HS-5 (cell line): ENCODE data around the gene ANKRD10.
"Not testable (repeated sequence)": the region's sequence is repeated elsewhere in the genome, so short reads cannot be mapped to it uniquely, and the experiment has no call there.

Source experiments
- DNase-seq: peaks from one replicate; pipeline ENCODE4 v3.0.0-alpha.2; 2012; ENCODE audit warnings: low read depth

ANKRD10 gene

DNA sequence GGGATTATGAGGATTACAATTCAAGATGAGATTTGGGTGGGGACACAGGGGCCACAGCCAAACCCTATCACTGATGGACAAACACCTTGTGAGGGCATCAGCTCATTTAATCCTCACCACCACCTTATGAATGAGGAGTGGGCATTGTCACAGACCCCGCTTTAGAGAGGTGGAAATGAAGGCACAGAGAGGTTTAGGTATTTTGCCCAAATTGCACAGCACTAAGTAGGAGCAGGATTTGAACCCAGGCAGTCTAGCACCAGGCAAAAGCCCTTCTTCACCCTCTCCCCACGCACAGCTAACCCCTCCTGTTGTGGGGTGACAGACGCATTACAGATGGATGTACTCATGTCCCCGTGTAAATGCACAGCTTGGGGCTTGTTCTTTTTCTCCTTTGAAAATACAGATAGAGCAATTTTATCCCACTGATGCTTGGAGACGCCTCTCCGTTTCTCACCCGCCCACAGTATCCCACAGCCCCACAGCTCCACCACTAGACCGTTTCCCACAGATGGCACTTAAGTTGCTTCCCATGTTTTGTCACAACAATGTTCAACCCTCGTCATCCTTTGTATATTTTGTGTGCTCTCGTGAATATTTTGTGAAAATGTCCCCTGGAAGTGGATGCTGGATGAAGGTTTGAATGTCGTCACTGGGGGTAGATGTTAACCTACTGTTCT is 48.2 kb downstream of the ANKRD10 start:
- no peak for DNase-seq

DNA sequence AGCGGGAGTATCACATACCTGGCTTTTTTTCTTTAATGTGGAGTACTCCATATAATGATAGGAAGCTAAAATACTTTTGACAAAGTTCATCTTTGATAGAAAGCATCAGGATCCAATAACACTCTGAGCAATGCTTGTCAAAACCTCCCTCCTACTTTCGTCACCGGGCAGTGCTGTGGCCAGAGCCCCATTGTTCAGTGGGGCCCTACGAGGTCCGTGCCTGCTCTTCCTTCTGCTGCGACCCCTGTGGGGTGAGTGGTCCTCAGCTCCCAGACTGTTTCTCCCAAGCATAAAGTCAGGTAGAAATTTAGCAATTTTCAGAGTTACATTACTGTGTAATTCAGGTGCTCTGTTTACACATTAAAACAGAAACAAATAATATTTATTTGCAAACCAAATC is 51.2 kb downstream of the ANKRD10 start:
- DNase-seq = no peak

DNA sequence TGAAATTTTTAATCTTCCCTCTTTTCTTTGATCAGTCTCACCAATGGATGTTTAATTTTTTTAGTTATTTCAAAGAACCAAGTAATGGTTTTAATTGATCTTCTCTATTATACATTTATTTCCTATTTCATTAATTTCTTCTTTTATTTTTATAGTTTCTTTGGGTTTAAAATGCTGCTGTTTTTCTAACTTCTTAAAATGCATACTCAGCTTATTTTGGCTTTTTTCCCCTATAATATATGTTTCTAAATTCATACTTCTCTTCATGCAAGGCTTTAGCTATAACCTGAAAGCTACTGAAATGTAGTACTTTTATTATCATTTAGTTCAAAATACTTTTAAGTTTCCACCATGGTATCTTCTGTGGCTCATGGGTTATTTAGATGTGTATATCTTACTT is 53.9 kb downstream of the ANKRD10 start:
- no peak for DNase-seq

DNA sequence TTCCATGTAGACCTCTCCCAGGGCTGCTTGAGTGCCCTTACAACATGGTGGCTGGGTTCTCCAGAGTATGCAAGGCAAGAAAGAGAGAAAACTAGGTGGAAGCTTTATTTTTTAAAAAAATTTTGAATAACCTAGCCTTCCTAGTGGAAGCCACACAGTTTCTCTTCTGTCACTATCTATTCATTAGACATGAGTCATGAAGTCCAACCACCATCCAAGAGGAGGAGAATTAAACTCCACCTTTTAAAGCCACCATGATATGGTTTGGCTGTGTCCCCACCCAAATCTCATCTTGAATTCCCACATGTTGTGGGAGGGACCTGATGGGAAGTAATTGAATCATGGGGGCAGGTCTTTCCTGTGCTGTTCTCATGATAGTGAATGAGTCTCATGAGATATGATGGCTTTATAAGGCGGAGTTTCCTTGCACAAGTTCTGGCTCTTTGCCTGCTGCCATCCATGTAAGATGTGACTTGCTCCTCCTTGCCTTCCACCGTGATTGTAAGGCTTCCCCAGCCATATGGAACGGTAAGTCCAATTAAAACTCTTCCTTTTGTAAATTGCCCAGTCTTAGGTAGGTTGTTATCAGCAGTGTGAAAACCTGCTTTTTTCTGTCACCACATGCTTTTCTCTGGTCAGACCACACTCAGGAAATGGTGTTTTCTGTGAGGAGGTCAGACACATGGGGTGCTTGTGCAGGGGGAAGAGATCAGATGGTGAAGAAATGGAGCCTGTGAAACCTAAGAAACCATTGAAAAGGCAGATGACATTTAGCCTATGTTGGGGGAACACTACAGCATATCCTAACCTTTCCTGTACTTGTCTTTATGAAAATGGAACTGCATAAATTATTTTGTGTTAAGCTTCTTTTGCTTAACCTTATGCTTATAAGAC is 57.7 kb downstream of the ANKRD10 start:
- DNase-seq = no peak

DNA sequence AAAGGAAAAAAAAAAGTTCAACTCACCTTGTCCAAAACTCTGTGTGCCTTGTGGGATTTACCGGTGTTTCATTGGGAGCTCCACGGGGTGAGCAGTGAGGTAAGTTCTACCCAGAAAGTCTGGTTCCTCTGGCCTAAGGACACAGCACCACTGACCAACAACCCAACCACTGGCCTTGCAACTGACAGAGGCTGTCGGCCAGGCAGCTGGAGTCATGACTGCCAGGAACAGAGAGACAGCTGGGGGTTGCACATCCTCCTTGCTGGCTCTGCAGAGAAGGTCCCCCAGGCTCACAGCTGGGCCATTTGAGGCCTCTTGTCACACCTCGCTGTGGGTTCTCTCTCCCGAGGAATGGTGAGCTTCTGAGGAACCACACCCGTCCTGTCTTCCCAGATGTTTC is 59.5 kb downstream of the ANKRD10 start:
- no peak for DNase-seq

DNA sequence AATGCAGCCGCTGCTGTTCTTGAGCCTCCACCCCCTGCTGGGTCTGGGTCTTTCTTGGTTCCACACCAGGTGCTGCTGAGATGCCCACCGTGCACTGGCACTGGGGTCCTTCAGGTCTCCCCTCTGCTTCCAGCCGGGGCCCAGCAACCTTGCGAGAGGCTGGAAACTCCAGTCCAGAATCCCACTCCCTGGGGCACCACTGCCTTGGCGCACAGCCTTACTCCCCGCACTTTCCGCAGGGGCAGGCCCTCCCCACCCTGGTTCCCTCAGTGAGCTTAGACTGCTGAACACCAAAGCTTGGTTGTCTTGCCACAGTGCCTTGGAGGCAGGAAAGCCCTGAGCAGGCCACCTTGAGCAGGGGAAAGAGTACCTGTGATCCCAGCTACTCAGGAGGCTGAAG is 60.0 kb downstream of the ANKRD10 start:
- no peak for DNase-seq

DNA sequence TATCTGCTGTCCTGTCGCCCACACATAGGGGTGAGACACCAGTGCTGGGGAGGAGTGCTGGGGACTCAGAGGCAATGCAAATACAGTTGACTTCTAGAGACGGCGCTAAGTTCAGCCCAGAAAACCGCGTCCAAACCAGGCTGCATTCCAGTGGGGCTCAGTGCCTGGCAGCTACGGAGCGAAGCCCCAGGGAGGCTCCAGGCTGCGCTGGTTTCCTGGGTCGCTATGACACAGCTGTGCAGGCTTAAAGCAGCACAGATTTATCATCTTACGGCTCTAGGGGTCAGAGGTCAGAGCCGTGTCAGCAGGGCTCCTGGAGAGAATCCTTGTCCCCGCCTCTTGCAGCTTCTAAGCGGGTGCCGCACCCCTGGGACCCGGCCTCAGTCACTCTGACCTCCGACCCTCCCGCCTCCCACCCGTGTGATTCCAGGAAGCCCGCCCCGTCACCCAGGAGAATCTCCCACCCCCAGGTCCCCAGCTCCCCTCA is 61.6 kb downstream of the ANKRD10 start:
- no peak for DNase-seq

DNA sequence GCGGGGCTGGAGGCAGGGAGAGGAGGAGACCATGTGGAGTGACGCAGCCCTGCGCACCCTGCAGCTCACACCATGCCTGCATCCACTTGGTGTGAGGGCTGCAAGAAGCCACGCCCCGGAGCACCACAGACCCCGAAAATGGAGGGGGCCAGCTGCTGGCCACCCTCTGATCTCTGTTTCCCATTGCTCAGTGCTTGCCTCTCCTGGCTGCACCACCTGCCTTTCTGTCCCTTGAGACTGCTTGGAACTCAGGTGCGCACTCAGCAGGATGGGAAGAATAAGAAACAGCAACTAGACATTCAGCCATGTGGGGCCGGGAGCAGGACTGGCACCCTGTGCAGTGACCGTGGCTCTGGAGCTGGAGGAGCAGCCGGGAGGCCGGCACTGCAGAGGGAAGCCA is 64.0 kb downstream of the ANKRD10 start:
- DNase-seq = no peak

DNA sequence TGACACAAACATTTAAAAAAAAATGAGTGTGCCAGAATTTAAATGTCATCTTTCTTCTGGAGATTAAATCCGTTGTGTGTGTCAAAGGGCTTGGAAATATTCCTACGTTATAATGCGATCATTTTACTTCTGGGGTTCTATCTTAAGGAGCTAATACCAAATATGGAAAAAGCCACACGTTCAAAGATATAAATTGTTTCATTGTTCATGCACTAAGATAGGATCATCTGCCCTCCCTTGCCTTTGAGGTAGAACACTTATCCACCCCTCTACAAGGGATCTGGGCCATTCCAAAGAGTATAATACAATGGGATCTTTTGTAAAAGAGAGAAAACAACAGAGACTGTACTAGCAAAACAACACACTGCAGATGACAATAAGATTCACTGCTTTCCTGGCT is 64.9 kb downstream of the ANKRD10 start:
- no peak for DNase-seq

DNA sequence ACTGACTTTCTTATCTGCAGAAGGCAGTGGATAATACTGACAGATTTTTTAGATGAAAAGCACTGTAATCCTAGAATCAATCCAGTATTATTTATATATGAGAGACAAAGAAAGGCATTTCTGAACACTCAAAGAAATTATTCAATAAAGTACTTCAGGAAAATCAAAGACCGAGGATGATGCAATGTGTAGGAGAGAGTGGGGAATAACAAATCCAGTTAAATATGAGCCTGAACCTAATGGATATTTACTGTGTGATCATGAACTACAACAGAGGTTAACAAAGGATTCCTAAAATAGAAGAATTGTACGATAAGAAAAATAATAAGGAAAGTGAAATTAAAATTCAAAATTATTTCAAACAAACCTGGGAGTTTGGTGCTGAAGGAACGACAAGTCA is 69.3 kb downstream of the ANKRD10 start:
- no peak for DNase-seq

DNA sequence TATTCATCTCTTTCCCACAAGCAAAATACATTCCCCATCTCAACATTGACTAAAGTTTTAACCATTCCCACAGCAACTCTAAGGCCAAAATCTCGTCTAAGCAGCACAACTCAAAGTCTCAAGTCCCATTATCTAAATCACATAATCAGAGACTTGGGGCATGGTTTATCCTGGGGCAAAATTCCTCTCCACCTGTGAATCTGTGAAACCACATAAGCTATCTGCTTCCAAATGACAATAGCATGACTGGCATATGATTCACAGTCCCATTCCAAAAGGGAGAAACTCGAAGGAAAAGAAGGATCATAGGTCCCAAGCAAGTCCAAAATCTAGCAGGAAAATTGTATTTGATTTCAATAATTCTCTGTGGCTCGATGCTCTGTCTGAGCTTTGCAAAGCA is 73.0 kb downstream of the ANKRD10 start:
- peak; percentile 18 for DNase-seq

DNA sequence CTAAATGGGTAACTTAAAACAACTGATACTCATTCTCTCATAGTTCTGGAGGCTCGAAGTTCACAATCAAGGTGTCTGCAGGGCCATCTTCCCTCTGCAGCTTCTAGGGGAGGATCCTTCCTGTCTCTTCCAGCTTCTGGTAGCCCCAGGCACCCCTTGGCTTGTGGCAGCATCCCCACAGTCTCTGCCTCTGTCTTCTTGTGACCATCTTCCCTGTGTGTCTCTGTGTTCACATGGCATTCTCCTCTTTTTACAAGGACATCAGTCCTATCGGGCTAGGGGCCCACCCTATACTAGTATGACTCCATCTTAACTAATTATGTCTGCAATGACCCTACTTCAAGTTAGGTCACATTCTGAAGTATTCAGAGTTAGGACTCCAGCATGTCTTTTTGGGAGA is 73.5 kb downstream of the ANKRD10 start:
- no peak for DNase-seq

DNA sequence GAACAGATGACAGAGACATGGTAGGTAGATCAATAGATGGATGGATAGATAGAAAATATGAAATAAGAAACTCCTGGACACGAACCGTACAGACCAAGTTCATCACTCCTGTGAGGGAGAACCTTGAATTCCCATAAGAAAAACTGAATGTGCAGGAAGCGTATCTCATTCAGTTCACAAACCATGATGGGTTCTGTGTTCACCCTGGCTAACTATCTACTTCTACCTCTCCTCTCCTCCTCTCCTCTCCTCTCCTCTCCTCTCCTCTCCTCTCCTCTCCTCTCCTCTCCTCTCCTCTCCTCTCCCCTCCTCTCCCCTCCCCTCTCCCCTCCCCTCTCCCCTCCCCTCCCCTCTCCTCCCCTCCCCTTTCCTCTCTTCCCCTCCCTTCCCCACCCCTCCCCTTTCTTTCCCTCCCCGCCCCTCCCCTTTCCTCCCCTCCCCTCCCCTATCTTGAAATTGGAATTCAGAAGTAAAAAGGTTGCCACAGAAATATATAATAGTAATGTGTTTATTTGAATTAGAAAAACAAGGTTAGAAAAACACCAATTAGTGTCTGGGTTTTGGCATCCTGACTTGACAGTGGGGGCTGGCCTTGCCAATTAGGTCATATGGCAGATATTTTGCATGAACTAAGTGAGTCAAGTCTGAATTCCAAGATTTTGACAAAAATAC is 75.9 kb downstream of the ANKRD10 start:
- DNase-seq = no peak

DNA sequence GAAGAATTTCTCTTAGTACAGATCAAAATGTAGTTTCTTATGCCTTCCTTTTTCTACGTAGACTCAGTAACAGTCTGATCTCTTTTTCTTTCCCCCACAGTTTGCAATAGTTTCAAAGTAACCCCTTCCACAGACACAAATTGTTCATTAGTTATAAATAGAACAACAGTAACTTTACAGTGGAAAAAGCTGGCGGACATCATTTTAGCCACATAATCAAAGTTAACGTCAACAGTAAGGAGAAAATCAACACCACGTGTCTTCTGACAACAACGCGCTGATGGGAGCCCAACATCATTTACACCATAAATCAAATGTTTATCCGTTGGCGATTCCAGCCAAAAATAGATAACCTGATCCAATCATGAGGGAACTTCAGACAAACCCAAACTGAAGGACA is 76.8 kb downstream of the ANKRD10 start:
- DNase-seq = no peak

DNA sequence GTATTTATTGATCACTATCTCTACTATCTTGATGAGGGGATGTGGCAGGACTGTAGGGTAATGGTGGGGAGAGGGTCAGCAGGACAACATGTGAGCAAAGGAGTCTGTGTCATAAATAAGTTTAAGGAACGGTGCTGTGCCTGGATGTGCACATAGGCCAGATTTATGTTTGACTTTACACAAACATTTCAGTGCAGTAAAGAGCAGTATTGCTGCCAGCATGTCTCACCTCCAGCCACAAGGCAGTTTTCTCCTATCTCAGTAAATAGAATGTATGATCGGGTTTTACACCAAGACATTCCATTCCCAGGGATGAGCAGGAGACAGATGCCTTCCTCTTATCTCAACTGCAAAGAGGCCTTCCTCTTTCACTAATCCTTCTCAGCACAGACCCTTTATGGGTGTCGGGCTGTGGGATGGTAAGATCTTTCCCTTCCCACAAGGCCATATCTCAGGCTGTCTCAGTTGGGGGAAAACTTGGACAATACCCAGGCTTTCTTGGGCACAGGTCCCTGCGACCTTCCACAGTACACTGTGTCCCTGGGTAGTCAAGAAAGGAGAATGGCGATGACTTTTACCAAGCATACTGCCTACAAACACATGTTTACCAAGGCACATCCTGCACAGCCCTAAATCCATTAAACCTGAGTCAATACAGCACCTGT is 77.3 kb downstream of the ANKRD10 start:
- not testable (repeated sequence) for DNase-seq

DNA sequence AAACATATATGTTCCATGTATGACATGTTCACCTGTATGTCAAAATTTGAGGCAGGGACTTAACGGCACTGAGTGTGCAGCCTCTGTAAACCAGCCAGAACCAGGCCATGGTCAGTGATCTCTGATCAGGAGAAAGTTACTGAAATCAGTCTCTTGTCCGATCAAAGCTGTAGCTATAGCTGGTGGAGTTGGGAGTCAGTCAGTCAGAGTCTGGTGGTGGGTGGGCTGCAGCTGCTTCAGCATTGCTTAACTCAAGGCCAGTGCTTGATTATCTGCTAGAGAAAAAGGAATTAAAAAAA is 78.3 kb downstream of the ANKRD10 start:
- DNase-seq = no peak

DNA sequence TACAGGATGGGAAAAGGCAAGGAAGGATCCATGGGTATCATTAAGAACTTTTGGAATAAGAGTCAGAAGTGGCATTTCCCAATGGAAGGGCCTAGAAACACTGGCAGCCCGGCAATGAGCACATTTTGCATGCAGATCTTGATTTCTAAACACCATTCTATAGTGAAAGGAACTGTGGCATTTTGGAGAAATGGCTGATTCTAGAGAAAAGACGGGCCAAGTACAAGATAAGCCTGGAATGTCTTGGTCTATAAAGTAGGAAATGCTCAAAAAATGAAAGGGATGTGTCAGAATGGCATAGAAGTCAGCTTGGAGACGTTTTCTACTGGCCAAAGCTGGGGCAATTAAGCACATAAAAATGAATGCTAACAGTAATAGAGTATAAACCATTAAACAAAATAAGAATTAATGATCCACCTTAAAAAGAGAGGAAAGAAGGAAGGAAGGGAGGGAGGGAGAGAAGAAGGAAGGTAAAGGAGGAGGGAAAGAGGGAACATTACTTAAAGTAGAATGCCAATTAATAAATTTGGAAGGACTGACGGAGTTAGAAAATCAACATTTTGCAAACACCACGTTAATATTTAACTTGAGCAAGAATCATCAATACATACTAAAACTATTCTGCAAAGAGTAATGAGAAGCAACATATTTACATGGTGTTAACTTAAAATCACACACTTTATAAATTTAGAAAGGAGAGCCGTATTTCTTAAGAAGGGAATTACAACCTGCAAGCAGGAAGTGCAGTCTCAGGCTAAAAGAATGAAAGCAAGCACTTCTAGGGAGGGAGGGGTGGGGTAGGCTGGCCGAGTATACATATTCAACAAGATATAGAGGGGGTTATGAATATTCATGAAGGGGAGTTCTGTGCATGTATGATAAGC is 78.9 kb downstream of the ANKRD10 start:
- DNase-seq = no peak

DNA sequence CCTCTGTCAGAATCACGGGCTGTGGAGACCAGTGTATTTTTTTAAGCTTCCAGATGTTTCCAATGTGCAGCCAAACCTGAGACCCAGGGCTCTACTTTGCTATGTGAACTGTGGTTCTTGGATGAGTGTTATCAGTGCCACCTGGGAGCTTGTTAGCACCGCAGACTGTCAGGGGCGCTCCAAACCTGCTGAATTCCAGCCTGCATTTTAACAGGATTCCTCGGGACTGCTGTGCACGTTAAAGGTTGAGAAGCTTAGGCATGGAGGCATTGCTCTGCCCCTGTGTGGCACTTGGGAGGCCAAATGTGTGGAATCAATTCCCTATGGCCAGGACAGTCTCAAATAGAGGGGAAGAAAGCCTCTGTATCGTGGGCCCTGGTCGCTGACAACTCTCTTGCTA is 80.3 kb downstream of the ANKRD10 start:
- DNase-seq = no peak

DNA sequence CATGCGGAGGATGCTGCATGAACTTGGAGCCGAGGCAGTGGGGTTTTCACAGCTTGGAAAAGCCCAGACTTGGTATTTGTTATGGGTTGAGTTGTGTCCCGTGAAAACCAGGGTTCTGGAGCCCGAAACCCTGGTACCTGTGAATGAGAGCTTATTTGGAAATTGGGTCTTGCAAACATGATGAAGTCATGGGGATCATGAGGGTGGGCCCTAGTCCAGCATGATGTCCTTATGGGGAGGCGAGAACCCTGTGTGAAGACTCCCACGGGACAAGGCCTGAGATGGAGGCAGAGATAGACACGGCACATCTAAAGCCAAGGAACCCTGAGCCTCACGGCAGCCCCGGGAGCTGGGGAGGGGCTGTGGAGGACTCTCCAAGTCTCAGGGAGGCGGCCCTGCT is 82.3 kb downstream of the ANKRD10 start:
- DNase-seq = no peak

DNA sequence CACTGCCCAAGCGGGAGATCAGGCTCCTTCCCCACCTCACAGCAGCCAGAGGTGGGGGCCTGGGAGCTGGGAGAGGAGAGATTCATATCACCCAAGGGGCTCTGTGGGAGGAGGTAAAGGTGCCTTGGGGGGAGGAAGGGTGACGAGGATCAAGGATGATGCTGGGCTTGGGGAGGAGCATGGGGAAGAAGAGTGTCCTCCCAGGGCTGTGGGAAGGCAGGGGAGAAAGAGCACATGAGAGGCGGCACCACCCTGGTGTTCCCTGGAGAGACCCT is 82.7 kb downstream of the ANKRD10 start:
- no peak for DNase-seq

DNA sequence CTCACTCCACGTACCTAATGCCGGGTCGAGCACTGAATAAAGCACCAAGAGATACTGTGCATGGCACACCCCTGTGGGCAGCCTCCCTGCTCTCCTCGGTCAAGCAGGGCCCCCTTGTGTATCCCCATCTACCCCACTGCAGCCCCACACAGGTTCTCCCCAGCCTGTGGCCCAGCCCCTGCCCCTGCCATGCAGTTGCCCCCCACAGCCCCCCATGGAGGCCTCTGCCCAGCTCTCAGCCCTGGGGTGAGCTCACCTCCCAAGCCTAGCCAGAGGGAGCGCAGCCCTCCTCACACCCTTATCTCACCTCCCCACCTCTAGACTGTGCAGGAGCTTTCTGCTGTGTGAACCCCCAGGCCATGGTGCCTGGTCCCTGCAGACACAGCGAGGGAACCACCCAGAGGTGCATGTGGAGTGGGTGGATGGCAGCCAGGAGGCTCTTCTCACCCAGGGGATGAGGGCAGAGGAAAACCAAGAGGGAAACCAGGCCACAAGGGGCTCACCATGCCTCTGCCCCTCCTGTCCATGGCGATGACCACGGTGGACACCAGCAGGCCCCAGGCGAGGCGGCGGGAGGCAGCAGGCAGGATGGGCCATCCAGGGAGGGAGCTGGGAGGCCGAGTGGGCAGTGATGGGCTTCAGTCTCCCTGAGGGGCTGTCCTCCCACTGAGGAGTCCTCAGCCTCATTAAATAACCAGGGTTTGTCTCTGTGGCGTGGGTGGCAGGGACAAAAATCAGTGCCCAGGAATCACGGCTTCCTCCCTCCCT is 83.2 kb downstream of the ANKRD10 start:
- DNase-seq = no peak
